ENCODE data around the gene NELL2.
"Not testable (repeated sequence)": the region's sequence is repeated elsewhere in the genome, so short reads cannot be mapped to it uniquely, and the experiment has no call there.

The NELL2 gene

DNA sequence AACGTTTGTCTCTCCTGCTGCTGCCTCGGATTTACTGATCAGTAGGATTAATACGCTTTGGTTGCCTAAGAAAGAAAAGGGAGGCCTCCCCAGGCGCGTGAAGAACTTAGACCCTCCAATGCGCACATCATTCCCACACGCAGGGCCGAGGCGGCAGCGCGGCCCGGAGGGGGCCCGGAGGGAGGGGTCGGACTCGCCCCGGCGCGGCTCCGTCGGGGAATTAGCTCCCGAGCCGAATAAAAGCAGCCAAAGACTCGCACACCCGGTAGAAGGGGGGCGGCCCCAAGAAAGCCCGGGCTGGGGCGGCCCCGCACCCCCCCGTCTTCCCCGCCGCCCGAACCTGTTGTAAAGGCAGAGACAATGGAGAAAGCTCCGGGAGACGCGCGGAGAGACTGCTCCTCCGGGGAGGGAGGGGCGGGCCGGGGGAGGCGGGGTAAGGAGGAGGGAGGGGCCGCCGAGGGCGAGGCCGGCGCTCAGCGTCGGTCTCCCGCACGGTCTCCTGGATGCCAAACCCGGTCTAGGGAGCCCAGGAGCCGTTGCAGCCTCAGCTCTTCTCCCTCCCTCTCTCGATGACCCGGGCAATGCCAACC is at the start of gene NELL2:
TSS of gene NELL2 (minus strand) at position 362 of the 590 bp plus-strand sequence. CDS start 446 bp downstream, outside the sequence.
- TF ChIP-seq ZNF274 (IDR thresholded peaks at IDR 0.05; ENCODE audit: low read depth, low read length): no peak
- H3K4me3 ChIP-seq (ENCODE audit: low read length): peak within 1 kb of the TSS; percentile 52

DNA sequence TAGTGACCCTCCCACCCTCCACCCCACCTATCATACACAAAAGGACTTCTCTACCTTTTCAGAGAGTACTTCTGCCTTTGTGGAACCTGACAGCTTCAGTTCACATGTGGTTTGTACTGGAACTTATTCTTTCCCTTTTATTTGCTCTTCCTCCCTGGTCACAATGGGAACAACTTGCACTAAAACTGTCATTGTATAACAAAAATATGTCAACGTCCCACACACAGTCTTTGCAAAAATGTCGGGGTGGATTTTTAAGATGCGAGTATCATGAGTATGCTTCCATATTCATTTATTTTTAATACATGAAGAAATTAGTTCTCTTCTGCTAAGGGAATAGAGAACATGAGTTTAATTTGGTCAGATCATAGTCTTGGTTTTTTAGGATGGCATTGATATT is 45.6 kb upstream of the NELL2 start:
- H3K4me3 ChIP-seq (ENCODE audit: low read length): no peak overlapping the region
- TF ChIP-seq ZNF274 (IDR thresholded peaks at IDR 0.05; ENCODE audit: low read depth, low read length): no peak

DNA sequence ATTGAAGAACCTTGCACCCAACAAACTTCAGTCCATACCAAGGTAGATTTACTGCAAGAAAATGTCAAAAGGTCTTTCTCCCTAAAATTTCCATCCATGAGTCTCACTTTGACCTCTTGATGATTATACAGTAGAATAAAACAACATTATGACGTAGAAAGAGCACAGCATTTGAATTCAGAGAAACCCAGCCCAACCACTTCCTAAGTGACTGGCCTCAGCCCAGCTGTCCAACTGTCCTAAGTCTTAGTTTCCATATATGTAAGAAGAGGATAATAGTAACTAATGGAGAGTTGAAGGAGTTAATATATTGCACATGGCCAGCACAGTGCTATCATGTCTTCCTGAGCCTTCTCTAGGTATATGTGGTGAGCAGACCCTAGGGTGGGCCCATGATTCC is 41.0 kb upstream of the NELL2 start:
- TF ChIP-seq ZNF274 (IDR thresholded peaks at IDR 0.05; ENCODE audit: low read depth, low read length): no peak

DNA sequence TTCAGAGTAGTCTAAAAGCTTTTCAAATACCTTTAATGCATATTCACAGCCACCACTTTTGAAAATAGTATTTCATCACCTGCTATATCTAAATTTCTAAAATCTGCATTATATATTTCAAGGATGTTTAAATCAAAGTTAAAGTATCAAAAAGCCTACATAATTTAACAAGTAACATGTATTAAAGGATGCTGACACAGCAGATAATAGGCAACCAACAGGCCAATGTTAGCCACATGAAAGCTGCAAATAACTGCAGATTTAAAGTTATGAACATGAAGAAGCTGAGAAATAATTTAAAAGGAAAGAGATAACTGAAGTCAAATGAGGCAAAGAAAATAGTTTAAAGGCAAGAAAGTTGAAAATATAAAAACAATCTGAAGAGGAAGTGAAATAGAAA is 39.8 kb upstream of the NELL2 start:
- no peak overlapping the region for H3K4me3 ChIP-seq (ENCODE audit: low read length)
- no peak for TF ChIP-seq ZNF274 (IDR thresholded peaks at IDR 0.05; ENCODE audit: low read depth, low read length)

More for the DNA sequence above, 41.0 kb upstream of the NELL2 start:
- no peak overlapping the region for H3K4me3 ChIP-seq (ENCODE audit: low read length)

DNA sequence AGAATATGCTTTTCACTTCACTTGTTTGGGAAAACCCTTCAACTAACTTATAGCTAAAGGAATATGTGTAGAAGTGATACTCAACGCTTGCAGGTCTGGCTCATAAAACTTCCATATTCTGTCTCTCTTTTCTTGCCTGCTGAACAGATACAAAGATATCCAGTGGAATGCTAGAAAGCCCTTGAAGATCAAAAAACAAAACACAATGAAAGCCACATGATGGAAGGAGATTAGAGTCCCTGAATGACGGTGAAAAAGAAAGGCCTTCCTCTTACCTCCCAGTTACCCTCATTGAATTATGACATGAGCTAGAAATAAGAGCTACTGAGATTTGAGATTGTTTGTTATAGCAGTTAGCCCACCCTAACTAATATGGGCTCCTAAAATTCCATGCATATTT is 28.2 kb upstream of the NELL2 start:
- no peak overlapping the region for H3K4me3 ChIP-seq (ENCODE audit: low read length)
- TF ChIP-seq ZNF274 (IDR thresholded peaks at IDR 0.05; ENCODE audit: low read depth, low read length): no peak

DNA sequence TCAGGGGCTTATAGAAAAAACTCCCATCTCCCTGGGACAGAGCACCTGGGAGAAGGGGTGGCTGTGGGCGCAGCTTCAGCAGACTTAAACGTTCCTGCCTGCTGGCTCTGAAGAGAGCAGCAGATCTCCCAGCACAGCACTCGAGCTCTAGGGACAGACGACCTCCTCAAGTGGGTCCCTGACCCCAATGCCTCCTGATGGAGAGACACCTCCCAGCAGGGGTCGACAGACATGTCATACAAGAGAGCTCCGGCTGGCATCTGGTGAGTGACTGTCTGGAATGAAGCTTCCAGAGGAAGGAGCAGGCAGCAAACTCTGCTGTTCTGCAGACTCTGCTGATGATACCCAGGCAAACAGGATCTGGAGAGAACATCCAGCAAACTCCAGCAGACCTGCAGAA is 22.0 kb upstream of the NELL2 start:
- not testable (repeated sequence) for H3K4me3 ChIP-seq (ENCODE audit: low read length)

DNA sequence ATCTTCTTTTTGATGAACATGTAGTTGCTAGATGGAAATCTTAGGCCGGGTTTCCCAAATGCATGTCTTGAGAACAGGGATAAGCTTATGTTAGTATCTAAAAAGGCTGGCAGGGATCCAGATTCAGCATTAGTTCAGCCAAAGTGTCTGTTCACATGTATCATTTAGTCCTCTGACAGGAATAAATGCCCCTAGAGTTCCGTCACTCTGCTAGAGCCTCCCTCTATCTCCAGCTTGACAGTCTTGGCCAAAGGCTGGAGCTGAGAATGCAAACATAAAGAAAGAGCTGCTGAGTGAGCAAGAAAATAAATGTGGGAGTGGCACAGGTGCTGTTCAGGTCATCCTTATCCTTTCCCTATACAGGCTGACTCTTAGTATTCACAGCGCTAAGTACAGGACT is 13.8 kb upstream of the NELL2 start:
- H3K4me3 ChIP-seq (ENCODE audit: low read length): no peak overlapping the region
- no peak for TF ChIP-seq ZNF274 (IDR thresholded peaks at IDR 0.05; ENCODE audit: low read depth, low read length)

DNA sequence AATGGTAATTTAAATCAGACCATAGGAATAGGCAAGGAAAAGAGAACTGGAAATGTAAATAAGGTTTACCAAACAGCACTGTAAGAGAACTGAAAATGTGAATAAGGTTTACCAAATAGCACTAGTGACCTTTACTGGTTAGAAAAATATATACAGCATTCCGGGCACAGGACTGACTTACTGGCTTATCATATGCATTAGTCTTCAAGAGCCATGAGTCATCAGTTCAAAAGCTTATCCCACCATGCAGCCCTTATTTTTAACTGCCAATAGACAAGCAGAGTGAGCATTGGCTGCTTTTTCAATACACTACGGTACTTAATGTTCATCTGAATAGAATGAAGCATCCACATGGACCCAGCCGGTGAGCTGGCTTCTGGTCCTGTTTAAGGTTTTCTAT is 13.0 kb upstream of the NELL2 start:
- H3K4me3 ChIP-seq (ENCODE audit: low read length): no peak overlapping the region
- no peak for TF ChIP-seq ZNF274 (IDR thresholded peaks at IDR 0.05; ENCODE audit: low read depth, low read length)

DNA sequence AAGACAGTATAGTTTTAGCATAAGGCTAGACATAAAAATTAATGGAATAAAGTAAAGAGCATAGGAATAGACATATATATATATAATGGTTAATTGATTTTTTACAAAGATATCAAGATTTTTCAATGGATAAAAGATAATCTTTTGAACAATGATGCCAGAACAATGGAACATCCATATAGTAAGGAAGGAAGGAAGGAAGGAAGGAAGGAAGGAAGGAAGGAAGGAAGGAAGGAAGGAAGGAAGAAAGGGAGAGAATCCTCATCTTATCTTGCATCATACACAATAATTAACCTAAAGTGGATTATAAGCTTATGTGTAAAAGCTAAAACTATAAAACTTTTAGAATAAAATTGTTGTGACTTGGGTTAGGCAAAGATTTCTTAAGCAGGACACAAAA is 9.8 kb upstream of the NELL2 start:
- no peak for TF ChIP-seq ZNF274 (IDR thresholded peaks at IDR 0.05; ENCODE audit: low read depth, low read length)
- no peak overlapping the region for H3K4me3 ChIP-seq (ENCODE audit: low read length)

DNA sequence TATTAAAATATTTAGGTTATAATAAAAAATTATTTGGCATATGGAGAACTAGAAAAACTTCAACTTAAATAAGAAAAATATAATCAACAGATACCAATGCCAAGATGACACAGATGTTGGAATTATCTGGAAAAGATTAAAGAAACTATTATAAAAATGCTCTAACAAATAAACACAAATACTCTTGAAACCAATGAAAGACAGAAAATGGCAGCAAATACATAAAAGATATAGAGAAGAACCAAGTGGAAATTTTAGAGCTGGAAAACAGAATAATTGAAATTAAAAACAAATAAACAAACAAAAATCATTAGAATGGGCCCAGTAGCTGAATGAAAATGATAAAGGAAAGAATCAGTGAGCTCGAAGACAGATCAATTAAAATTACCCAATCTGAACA is 5.1 kb upstream of the NELL2 start:
- H3K4me3 ChIP-seq (ENCODE audit: low read length): no peak overlapping the region
- no peak for TF ChIP-seq ZNF274 (IDR thresholded peaks at IDR 0.05; ENCODE audit: low read depth, low read length)

DNA sequence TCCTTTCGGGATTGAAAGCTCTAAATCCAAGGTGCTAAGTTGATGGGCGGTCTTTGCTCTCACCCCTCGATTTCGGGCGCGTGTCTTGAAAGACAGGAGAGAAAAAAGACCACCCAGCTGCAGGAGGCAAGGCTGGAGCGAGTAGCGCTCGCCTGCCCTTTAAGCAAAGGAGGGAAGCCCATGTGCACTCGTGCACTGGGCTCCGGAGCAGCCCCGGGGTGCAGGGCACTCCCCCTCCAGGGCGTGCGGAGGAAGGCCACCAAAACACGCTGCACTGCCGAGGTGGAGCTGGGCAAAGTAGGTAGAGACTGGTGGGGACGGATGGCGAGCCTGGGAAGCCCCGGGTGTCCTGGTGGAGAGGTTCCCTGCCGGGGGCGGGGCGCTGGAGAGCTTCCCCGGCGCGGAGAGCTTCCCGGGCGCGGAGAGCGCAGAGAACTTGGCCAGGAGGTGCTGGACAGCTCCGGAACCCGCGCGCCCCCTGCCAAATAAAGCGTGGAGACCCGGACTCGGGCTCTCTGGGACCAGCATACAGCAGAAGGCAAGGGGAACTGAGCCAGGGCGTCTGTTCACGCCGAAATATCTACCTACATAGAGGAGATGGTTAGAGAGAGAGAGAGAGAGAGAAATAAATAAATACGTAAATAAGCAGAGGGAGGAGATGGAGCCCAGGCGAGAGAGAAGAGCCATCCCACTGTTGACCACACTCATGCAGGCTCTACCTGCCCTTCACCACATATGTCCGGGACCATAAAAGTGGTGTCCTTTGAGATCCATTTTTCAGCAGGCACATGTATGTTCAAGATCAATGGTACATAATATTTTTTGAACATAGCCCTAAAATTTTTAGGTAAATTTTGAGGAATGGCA is 662 bp upstream of the NELL2 start:
- 0 out of 2 replicates have a peak overlapping the region, but pooled peaks have one; percentile 8 for H3K4me3 ChIP-seq (ENCODE audit: low read length)
- no peak for TF ChIP-seq ZNF274 (IDR thresholded peaks at IDR 0.05; ENCODE audit: low read depth, low read length)

DNA sequence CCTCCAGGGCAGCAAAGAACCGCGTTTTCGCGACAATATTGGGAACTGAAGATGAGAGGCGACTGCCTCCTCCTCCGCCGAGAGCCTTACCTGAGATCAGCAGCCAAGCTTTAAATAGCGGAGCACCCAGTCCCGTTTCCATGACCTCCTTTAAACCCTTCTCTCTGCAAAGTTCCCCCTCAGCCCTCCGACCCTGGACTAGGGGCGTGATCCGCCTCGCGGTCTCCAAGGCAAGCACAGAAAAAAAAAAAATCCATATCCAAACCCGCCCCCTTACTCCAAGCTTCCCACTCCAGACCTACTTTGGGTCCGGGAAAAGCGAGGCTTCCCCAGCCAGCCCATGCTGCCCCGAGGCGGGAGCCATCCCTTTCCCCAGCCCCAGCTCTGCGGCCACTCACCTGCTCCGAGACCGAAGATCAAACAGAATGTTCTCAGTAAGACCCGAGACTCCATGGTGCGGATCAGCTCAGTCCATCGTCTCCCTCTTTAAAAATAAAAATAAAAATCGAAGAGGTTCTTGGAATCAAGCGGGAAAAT is 630 bp downstream of the NELL2 start:
- TF ChIP-seq ZNF274 (IDR thresholded peaks at IDR 0.05; ENCODE audit: low read depth, low read length): no peak
- H3K4me3 ChIP-seq (ENCODE audit: low read length): peak overlapping the region; percentile 52

DNA sequence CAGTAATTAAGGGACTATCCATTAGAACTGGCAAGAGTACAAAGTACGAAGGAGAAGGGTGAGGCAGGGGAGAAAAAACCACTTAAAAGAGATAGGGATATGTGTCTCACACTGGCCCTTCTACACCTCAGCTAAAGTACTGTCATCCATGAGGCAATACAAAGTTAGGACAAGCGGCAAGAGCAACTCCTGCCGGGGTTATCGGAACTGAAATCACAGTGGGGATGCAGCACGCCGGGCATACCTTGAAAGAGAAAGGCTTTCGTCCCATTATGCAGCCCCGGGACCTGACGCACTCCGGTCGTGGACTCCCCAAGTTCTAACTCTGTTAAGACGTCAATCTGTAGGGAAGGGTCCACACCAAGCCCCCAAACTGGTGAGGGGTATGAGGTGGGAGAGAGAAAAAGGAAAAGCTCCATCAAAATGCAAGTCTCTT is 1.1 kb downstream of the NELL2 start:
- H3K4me3 ChIP-seq (ENCODE audit: low read length): peak overlapping the region; percentile 52; the same call in 1 of the 2 replicates
- TF ChIP-seq ZNF274 (IDR thresholded peaks at IDR 0.05; ENCODE audit: low read depth, low read length): no peak

DNA sequence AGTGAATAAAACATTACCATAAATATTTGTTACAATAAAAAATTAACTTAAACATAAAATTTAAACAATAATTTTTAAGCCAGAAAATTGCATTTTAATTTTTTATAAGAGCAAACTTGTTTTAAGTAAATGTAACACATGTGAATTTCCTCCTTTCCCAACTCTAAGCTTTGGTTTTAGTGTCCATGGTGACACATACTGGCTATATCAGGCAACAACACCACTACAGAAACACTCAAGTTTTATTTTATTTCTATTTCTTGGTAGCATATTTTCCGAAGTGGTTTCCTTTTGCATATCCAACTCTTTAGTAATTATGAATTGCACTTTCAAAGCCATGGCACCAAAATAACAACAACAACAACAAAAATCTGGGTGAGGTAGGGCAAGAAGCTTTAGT is 2.2 kb downstream of the NELL2 start:
- no peak overlapping the region for H3K4me3 ChIP-seq (ENCODE audit: low read length)
- no peak for TF ChIP-seq ZNF274 (IDR thresholded peaks at IDR 0.05; ENCODE audit: low read depth, low read length)

DNA sequence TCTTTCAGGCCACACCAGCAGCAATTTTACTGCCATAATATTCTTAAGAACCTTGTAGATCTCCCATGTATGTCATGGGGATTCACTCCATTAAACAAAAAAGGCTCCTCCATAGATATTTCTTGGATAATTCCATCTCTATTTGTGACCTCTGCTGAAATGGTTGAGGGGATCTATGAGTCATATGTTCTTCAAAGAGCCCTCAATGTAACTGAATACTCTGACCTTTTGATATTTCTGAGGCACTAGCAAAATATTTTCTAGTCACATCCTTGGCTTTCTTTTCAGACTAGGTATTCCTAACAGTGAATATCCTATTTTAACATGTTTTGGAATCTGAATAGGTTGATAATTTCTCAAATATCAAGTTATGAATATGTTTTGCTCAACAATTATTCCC is 6.6 kb downstream of the NELL2 start:
- no peak for TF ChIP-seq ZNF274 (IDR thresholded peaks at IDR 0.05; ENCODE audit: low read depth, low read length)
- no peak overlapping the region for H3K4me3 ChIP-seq (ENCODE audit: low read length)
